SU-DHL-6 (cell line): ENCODE results near the gene CLIP2.

Experiments
- H2AFZ ChIP-seq: fragments of 200-600 bp; sonication (generic); 2 replicates; pipeline ENCODE4 v1.6.1; 2014; ENCODE audit warnings: low read depth, mild to moderate bottlenecking, moderate library complexity, mixed read lengths, antibody characterized with exemption, low read length; ENCODE audit not compliant: severe bottlenecking
- H3F3A ChIP-seq: fragments of 200-600 bp; shearing (Covaris generic); 2 replicates; pipeline ENCODE4 v1.6.0; 2016; ENCODE audit warnings: antibody characterized with exemption, mild to moderate bottlenecking; ENCODE audit not compliant: insufficient read depth
- H3K27ac ChIP-seq: fragments of 200-600 bp; sonication (generic); 2 replicates; pipeline ENCODE4 v1.5.1; 2016; ENCODE audit warnings: low read depth, mild to moderate bottlenecking, low read length, moderate library complexity, mixed read lengths
- H3K27me3 ChIP-seq: fragments of 200-600 bp; sonication (generic), shearing (Covaris generic); 2 replicates; pipeline ENCODE4 v1.6.0; 2014; ENCODE audit warnings: mild to moderate bottlenecking, low read length
- H3K36me3 ChIP-seq: fragments of 200-600 bp; sonication (generic); 2 replicates; pipeline ENCODE4 v1.6.1; 2014; ENCODE audit warnings: mild to moderate bottlenecking, low read length, mixed read lengths
- H3K4me2 ChIP-seq: fragments of 300-600, 200-600 bp; shearing (Covaris generic), sonication (generic); 2 replicates; pipeline ENCODE4 v1.6.0; 2014; ENCODE audit warnings: low read length, low read depth, mild to moderate bottlenecking; ENCODE audit not compliant: poor library complexity, severe bottlenecking
- H3K4me3 ChIP-seq: fragments of 200-600 bp; sonication (generic); 2 replicates; pipeline ENCODE4 v1.5.1; 2014; ENCODE audit warnings: antibody characterized with exemption, low read length, mild to moderate bottlenecking, mixed read lengths; ENCODE audit not compliant: insufficient read depth, poor library complexity, severe bottlenecking
- H3K79me2 ChIP-seq: fragments of 200-600 bp; sonication (generic); 2 replicates; pipeline ENCODE4 v1.6.1; 2014; ENCODE audit warnings: mild to moderate bottlenecking, low read length, moderate library complexity; ENCODE audit not compliant: insufficient read depth
- H3K9ac ChIP-seq: fragments of 200-600 bp; sonication (generic); 2 replicates; pipeline ENCODE4 v1.7.0; 2014; ENCODE audit warnings: mild to moderate bottlenecking, low read length
- H3K9me2 ChIP-seq: fragments of 200-600 bp; sonication (generic); replicated peaks from 2 replicates; pipeline ENCODE4 v1.6.1; 2014; ENCODE audit warnings: low read length; ENCODE audit not compliant: insufficient read depth
- H3K9me3 ChIP-seq: fragments of 200-600 bp; sonication (generic); 2 replicates; pipeline ENCODE4 v1.6.1; 2014; ENCODE audit warnings: low read length, mixed read lengths; ENCODE audit not compliant: insufficient read depth
- H4K20me1 ChIP-seq: fragments of 200-600 bp; sonication (generic); 2 replicates; pipeline ENCODE4 v1.6.1; 2014; ENCODE audit warnings: low read depth, mild to moderate bottlenecking, antibody characterized with exemption, low read length, moderate library complexity, mixed read lengths
- EZH2phosphoT487 ChIP-seq: fragments of 200-600 bp; sonication (generic), shearing (Covaris generic); conservative IDR thresholded peaks from 2 replicates; pipeline ENCODE4 v1.6.1; 2018; ENCODE audit warnings: mild to moderate bottlenecking, antibody characterized with exemption, low read length, moderate library complexity, mixed read lengths
- TF ChIP-seq, protein P1 (sequence below): fragments of 200-600 bp; sonication (generic); IDR thresholded peaks from one replicate; pipeline ENCODE4 v1.5.1; 2017; ENCODE audit warnings: antibody characterized with exemption, mild to moderate bottlenecking, low read length, moderate library complexity; ENCODE audit not compliant: insufficient read depth, poor library complexity, severe bottlenecking

CLIP2 gene

DNA sequence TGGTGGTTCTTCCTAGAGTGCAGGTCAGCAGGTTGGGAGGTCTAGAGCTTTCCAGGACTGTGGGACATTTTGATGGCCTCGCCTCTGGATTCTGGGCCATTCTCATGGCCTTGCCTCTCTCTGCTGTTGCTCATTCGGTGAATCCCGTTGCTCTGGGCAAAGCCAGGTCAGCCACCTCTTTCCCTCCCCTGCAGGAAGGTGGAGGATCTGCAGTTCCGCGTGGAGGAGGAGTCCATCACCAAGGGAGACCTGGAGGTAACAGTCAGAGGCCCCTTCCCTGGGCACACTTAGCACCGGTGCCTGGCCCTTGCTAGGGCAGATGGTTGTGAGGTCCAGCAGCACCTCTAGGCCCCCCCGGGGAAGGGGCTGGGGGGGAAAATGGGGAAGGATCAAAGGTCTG, 74.9 kb downstream of the CLIP2 start:
- TF ChIP-seq EZH2phosphoT487 = no peak
- TF ChIP-seq, protein P1, sequence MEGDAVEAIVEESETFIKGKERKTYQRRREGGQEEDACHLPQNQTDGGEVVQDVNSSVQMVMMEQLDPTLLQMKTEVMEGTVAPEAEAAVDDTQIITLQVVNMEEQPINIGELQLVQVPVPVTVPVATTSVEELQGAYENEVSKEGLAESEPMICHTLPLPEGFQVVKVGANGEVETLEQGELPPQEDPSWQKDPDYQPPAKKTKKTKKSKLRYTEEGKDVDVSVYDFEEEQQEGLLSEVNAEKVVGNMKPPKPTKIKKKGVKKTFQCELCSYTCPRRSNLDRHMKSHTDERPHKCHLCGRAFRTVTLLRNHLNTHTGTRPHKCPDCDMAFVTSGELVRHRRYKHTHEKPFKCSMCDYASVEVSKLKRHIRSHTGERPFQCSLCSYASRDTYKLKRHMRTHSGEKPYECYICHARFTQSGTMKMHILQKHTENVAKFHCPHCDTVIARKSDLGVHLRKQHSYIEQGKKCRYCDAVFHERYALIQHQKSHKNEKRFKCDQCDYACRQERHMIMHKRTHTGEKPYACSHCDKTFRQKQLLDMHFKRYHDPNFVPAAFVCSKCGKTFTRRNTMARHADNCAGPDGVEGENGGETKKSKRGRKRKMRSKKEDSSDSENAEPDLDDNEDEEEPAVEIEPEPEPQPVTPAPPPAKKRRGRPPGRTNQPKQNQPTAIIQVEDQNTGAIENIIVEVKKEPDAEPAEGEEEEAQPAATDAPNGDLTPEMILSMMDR = no peak
- Histone ChIP-seq H3K79me2 (no peaks in the 10 kb centered on the region), H3K27ac (no peak overlapping the region), H3K9me2 (no peaks in the 10 kb centered on the region), H3K27me3 (no peaks in the 10 kb centered on the region), H3K36me3 (no peaks in the 10 kb centered on the region), H4K20me1 (no peaks in the 10 kb centered on the region), H3K4me2 (no peak overlapping the region), H3K4me3 (no peak overlapping the region), H3K9ac (no peak overlapping the region), H3K9me3 (no peaks in the 10 kb centered on the region), H3F3A (no peaks in the 10 kb centered on the region), H2AFZ (no peak overlapping the region)

DNA sequence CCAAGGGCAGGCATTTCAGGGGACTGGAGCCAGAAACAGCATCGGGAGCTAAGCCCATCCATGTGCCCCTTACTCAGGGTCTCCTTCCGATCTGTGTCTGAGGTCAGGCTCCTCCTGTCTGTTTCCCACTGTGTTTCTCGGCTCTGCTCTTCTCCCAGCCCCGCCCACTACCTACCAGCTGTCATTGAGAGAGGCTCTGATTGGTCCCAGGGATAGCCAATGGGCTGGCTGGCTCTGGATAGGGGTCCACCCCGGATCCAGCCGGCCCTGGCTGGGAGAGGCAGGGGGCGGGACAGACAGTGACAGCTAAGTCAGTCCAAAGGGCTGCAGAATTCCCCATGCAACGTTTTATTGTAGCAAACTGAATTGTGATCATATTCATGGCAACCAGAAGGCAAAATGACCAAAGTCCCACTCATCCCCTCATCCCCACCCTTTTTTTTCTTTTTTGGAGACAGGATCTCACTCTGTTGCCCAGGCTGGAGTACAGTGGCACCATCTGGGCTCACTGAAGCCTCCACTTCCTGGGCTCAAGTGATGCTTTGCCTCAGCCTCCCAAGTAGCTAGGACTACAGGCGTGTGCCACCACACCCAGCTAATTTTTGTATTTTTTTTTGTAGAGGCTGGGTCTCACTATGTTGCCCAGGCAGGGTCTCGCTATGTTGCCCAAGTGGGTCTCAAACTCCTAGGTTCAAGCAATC, 76.3 kb downstream of the CLIP2 start:
- no peak overlapping the region for H3K27ac ChIP-seq
- H4K20me1 ChIP-seq = no peaks in the 10 kb centered on the region
- H3K9ac ChIP-seq = no peak overlapping the region
- H3K36me3 ChIP-seq = no peaks in the 10 kb centered on the region
- H3K79me2 ChIP-seq = no peaks in the 10 kb centered on the region
- TF ChIP-seq EZH2phosphoT487 = no peak
- TF ChIP-seq, protein P1 = no peak
- H3K27me3 ChIP-seq = no peaks in the 10 kb centered on the region
- no peaks in the 10 kb centered on the region for H3K9me3 ChIP-seq
- no peaks in the 10 kb centered on the region for H3F3A ChIP-seq
- H2AFZ ChIP-seq = no peak overlapping the region
- no peak overlapping the region for H3K4me3 ChIP-seq
- no peaks in the 10 kb centered on the region for H3K9me2 ChIP-seq
- H3K4me2 ChIP-seq = no peak overlapping the region

DNA sequence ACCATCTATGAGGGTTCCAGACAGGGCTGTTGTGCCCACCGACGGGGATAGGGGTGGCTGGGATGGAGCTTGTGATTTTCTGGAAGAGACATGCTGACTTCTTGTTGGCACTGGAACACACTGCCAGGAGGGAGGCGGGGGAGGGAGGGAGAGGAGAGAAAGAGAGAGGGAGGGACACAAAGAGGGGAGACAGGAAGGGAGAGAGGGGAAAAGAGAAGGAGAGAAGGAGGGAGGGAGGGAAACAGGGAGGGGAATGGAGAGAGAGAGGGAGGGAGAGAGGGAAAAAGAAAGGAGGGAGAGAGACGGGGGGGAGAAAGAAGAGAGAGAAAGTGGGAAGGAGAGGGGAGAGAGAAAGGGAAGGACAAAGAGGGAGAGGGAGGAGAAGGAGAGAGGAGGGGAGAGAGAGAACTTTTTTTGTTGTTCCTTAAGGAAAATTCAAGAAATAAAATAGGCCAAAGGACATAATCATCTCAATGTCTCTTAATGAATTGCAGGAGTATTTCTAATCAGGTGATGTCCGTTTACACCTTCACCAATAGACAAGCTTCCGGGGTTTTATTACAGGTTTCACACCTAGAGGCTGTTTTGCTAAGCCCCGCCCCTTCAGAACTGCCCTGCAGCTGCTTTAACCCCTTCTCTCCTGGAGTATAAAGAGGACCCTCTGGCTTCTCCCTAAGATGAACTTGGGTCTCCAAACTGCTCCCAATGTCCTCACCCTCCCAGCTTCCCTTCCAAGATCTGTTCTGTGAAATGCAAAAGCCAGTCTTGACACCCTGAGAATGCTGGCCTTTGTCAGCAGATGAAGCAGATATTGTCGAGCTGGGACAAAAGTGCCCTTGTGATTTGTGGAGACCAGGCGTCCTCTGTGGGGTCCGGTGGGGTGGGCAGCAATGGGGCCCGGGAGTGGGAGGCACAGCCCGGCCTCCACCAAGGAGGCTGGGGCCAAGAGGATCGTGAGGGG, 82.5 kb downstream of the CLIP2 start:
- no peak overlapping the region for H3K4me3 ChIP-seq
- H3K27ac ChIP-seq = no peak overlapping the region
- no peaks in the 10 kb centered on the region for H3K27me3 ChIP-seq
- no peaks in the 10 kb centered on the region for H4K20me1 ChIP-seq
- peak overlapping the region; percentile 76 for H2AFZ ChIP-seq
- H3F3A ChIP-seq = no peaks in the 10 kb centered on the region
- H3K9ac ChIP-seq = no peak overlapping the region
- no peaks in the 10 kb centered on the region for H3K36me3 ChIP-seq
- H3K79me2 ChIP-seq = no peaks in the 10 kb centered on the region
- no peaks in the 10 kb centered on the region for H3K9me3 ChIP-seq
- TF ChIP-seq EZH2phosphoT487 = no peak
- TF ChIP-seq, protein P1 = no peak
- no peaks in the 10 kb centered on the region for H3K9me2 ChIP-seq
- peak overlapping the region; percentile 13 for H3K4me2 ChIP-seq
